Gastroesophageal sphincter (tissue), 4 donors: ENCODE measurements around the gene GIPR. TPM values are rescaled to one million over a fixed set of nuclear protein-coding genes. Genes with fewer than 3 reads are reported as not detected.

Experiments
- ATAC-seq: fragments of 150-250 bp; one replicate; pipeline ENCODE4 v1.9.1; 2016; ENCODE audit warnings: mild to moderate bottlenecking, moderate library complexity
- H3K27ac ChIP-seq, 4 donors: fragments of 200-600 bp; sonication (generic) in 3 of 4; 1 replicate in 3 of 4; 2 replicates in 1 of 4; pipeline ENCODE4 v1.5.1; 2016 to 2019
- H3K27me3 ChIP-seq: fragments of 200-600 bp; sonication (generic); one replicate; pipeline ENCODE4 v1.5.1; 2019
- H3K36me3 ChIP-seq, 2 donors: fragments of 200-600 bp; sonication (generic); one replicate each; pipeline ENCODE4 v1.5.1; 2019; ENCODE audit warnings: control low read depth in 1 of 2
- H3K4me1 ChIP-seq, 3 donors: fragments of 200-600 bp; sonication (generic); 1 replicate in 2 of 3; 2 replicates in 1 of 3; pipeline ENCODE4 v1.5.1; 2016 to 2019; ENCODE audit warnings: control low read depth in 2 of 3
- H3K4me3 ChIP-seq, 2 donors: fragments of 200-600 bp; sonication (generic); one replicate each; pipeline ENCODE4 v1.5.1; 2019; ENCODE audit warnings: mild to moderate bottlenecking in 1 of 2, moderate library complexity in 1 of 2
- H3K9me3 ChIP-seq, 3 donors: fragments of 200-600 bp; sonication (generic); one replicate each; pipeline ENCODE4 v1.5.1; 2017 to 2019; ENCODE audit warnings: control low read depth in 2 of 3
- EP300 ChIP-seq: sonication (generic); formaldehyde crosslinking; IDR thresholded peaks from one replicate; pipeline ENCODE4 v1.6.1; 2017; ENCODE audit warnings: antibody characterized with exemption, mild to moderate bottlenecking
- POLR2A ChIP-seq, 2 donors: fragments of 450-650 bp; IDR thresholded peaks; one replicate each; pipeline ENCODE4 v1.6.1; 2017; ENCODE audit warnings: antibody characterized with exemption in 2 of 2, mild to moderate bottlenecking in 2 of 2, moderate library complexity in 1 of 2
- POLR2AphosphoS5 ChIP-seq: sonication (generic); formaldehyde crosslinking; IDR thresholded peaks from one replicate; pipeline ENCODE4 v1.6.1; 2017; ENCODE audit warnings: antibody characterized with exemption
- WGBS, 2 donors: methylation state at CpG; one replicate each; pipeline ENCODE4 v1.1.5; 2018; ENCODE audit warnings: low coverage in 1 of 2; 5-methylcytosine and 5-hydroxymethylcytosine counted together
- small RNA-seq, 4 donors: library from RNA; depleted of rRNA; stranded (forward); fragments of <200 nt; gene quantifications; one replicate each; pipeline ENCODE3, GENCODE V24; 2016
- total RNA-seq, 4 donors: library from RNA; depleted of rRNA; stranded (reverse); fragments of >200 nt; gene quantifications; one replicate each; pipeline ENCODE4 v1.1.0, GENCODE V29; 2016

Gene GIPR
- total RNA-seq, 4 donors from 2014 or later, result 0.54 TPM; not detected in 3

- peak; percentile 99 for ATAC-seq
- peaks cover 0 to 33% (median 15%) of the 10 kb centered on the region in 3 donors for H3K4me1 ChIP-seq
- peak within 1 kb of the TSS; percentile 87 to 98 for H3K4me3 ChIP-seq
- WGBS, 2 donors, result 0 to 1% methylated on average over 15 to 29 of the region's 48 CpGs
- no peaks in the 10 kb centered on the region for H3K9me3 ChIP-seq
- TF ChIP-seq POLR2A (IDR thresholded peaks at IDR 0.05) (peak; percentile 61 to 66), POLR2AphosphoS5 (peak; percentile 82), EP300 (no peak)
- H3K27ac ChIP-seq, result peak within 1 kb of the TSS; percentile 51 to 87 (median 83)
- H3K27me3 ChIP-seq, result no peaks in the 10 kb centered on the region
- H3K36me3 ChIP-seq, result no peaks in the 10 kb centered on the region
Measured at GRCh38 chr19:45730368-45731288, 62.6 kb downstream of the GIPR start, which contains the start of gene FBXO46. TSS of gene FBXO46 (minus strand) at chr19:45730896. CDS start at chr19:45713495, 17,401 bp downstream.

Small RNA genes within 50 kb of the gene (small RNA-seq; reads per million reads assigned to genes)
- 0 to 0.13 (median 0) reads per million in 4 donors for gene MIR642A
- 0 to 0.09 (median 0) reads per million in 4 donors for gene RN7SL836P

Other genes with a start within 250 kb of the GIPR start
- gene ERCC1, start 244.3 kb upstream of the GIPR start, total RNA-seq, result 10 to 100 TPM; 52.7 to 84.6 (median 68.4) TPM
- 10 to 100 TPM in 2 of 4 donors, 1 to 10 TPM in 2; 1.9 to 38.0 (median 15.6) TPM for gene FOSB, start 200.2 kb upstream of the GIPR start, total RNA-seq
- 10 to 100 TPM; 11.0 to 19.6 (median 15.3) TPM for gene RTN2, start 171.2 kb upstream of the GIPR start, total RNA-seq
- gene PPM1N, start 169.8 kb upstream of the GIPR start, total RNA-seq, result 1 to 10 TPM in 3 of 4 donors, under 1 TPM in 1; 0.96 to 3.2 (median 2.1) TPM
- 100 to 1,000 TPM; 140 to 246 (median 167) TPM for gene VASP, start 160.7 kb upstream of the GIPR start, total RNA-seq
- 10 to 100 TPM in 3 of 4 donors, 1 to 10 TPM in 1; 5.7 to 14.9 (median 11.6) TPM for gene OPA3, start 83.4 kb upstream of the GIPR start, total RNA-seq
- 1 to 10 TPM in 3 of 4 donors, under 1 TPM in 1; 0.62 to 4.4 (median 2.8) TPM for gene GPR4, start 66.0 kb upstream of the GIPR start, total RNA-seq
- 10 to 100 TPM; 18.3 to 29.2 (median 18.9) TPM for gene EML2, start 28.8 kb upstream of the GIPR start, total RNA-seq
- 100 to 1,000 TPM; 113 to 201 (median 152) TPM for gene SNRPD2, start 23.7 kb downstream of the GIPR start, total RNA-seq
- gene QPCTL, start 24.4 kb downstream of the GIPR start, total RNA-seq, result 1 to 10 TPM; 2.7 to 6.6 (median 4.2) TPM
- gene FBXO46, start 62.7 kb downstream of the GIPR start, total RNA-seq, result 10 to 100 TPM; 12.1 to 20.5 (median 14.9) TPM
- gene MEIOSIN, start 65.2 kb downstream of the GIPR start, total RNA-seq, result not detected
- gene SIX5, start 101.0 kb downstream of the GIPR start, total RNA-seq, result 10 to 100 TPM; 13.2 to 33.1 (median 23.7) TPM
- gene DMPK, start 114.3 kb downstream of the GIPR start, total RNA-seq, result 100 to 1,000 TPM; 223 to 464 (median 330) TPM
- gene DMWD, start 124.6 kb downstream of the GIPR start, total RNA-seq, result 10 to 100 TPM; 41.5 to 75.5 (median 59.4) TPM
- gene RSPH6A, start 147.1 kb downstream of the GIPR start, total RNA-seq, result under 1 TPM in 1 of 4 donors, not detected in 3; 0.23 TPM
- 10 to 100 TPM; 25.5 to 35.6 (median 30.8) TPM for gene SYMPK, start 194.9 kb downstream of the GIPR start, total RNA-seq
- under 1 TPM in 1 of 4 donors, not detected in 3; 0.42 TPM for gene FOXA3, start 196.1 kb downstream of the GIPR start, total RNA-seq
- 10 to 100 TPM; 25.2 to 53.3 (median 36.2) TPM for gene IRF2BP1, start 217.9 kb downstream of the GIPR start, total RNA-seq
- 1 to 10 TPM; 1.3 to 4.6 (median 2.8) TPM for gene MYPOP, start 234.4 kb downstream of the GIPR start, total RNA-seq
- not detected for gene NANOS2, start 246.6 kb downstream of the GIPR start, total RNA-seq